ENCODE measurements around the gene STX18. TPM values are rescaled to one million over a fixed set of nuclear protein-coding genes. Genes with fewer than 3 reads are reported as not detected.

The STX18 gene
- total and polyA plus RNA-seq, 2 of the 13 experiments (the other 11 are each of a cell fraction or from before 2014, with no cell fraction given): 23.9 to 37.1 TPM

GRCh38 chr4:4397441-4397819 is 144.4 kb downstream of the STX18 start:
- FAIRE-seq: no peak
- no peak overlapping the region for H3K4me3 ChIP-seq (replicated peaks in 1 of 3; ENCODE audit: insufficient read depth in 1 of 3, low read depth in 2 of 3, low read length in 3 of 3)
- no peak overlapping the region for H3K9ac ChIP-seq (ENCODE audit: insufficient read depth, low read depth, low read length)
- no peak for DNase-seq (ENCODE audit: low spot score)
- no peak overlapping the region for H3K27ac ChIP-seq (ENCODE audit: extremely low read length, insufficient read depth, low read length)
- ATAC-seq: no peak; the same call in 2 of the 3 replicates
- TF ChIP-seq ZNF768 (CRISPR knock-in tag; IDR thresholded peaks at IDR 0.05) (peak; percentile 72; the same call in 1 of the 2 replicates), MLX (CRISPR knock-in tag; IDR thresholded peaks at IDR 0.05) (no peak)
- no TSS peak for BruUV-seq (replicated peaks)
- no peak overlapping the region for H2AFZ ChIP-seq (ENCODE audit: low read length)
- peaks cover 11% of the 10 kb centered on the region; the same call in 1 of the 2 replicates for H3K4me1 ChIP-seq (ENCODE audit: insufficient read depth, low read length)
- H3K4me2 ChIP-seq (ENCODE audit: low read depth, low read length): no peak overlapping the region
- no peaks in the 10 kb centered on the region for H3K9me3 ChIP-seq (ENCODE audit: low read length)
- peaks cover 1 to 62% of the 10 kb centered on the region in 2 experiments; a peak in 4 of 5 replicates for H3K27me3 ChIP-seq (ENCODE audit: control insufficient read depth in 1 of 2, insufficient read depth in 2 of 2, low read length in 2 of 2)
- H4K20me1 ChIP-seq (ENCODE audit: insufficient read depth, low read length): no peaks in the 10 kb centered on the region
- intact Hi-C loops (cut with micrococcal nuclease; ENCODE audit: unreplicated experiment): no loop called here
- ChIA-PET POLR2A (no interaction called here), CTCF (ENCODE audit: low intra/inter-chr PET ratio, low total read pairs) (no interaction called here)
- no peaks in the 10 kb centered on the region for H3K36me3 ChIP-seq (replicated peaks in 1 of 2; ENCODE audit: control insufficient read depth in 1 of 2, insufficient read depth in 2 of 2, low read length in 2 of 2)
- in situ Hi-C loops (cut with HindIII; ENCODE audit: extremely low pct_ligation_motif_present, low pct_unique_long_range_greater_than_20kb): no loop called here
- WGBS (ENCODE audit: low lambda C conversion rate): 41% methylated on average over 5 of the region's 13 CpGs
- H3K79me2 ChIP-seq (ENCODE audit: insufficient read depth, low read length): no peaks in the 10 kb centered on the region

- no TSS peak for BruUV-seq (replicated peaks)
- H3K27me3 ChIP-seq (ENCODE audit: control insufficient read depth in 1 of 2, insufficient read depth in 2 of 2, low read length in 2 of 2): peaks cover 1 to 68% of the 10 kb centered on the region in 2 experiments; a peak in 4 of 5 replicates
- no peak overlapping the region for H3K9ac ChIP-seq (ENCODE audit: insufficient read depth, low read depth, low read length)
- intact Hi-C loops (cut with micrococcal nuclease; ENCODE audit: unreplicated experiment) (no loop called here), in situ Hi-C loops (cut with HindIII; ENCODE audit: extremely low pct_ligation_motif_present, low pct_unique_long_range_greater_than_20kb) (no loop called here)
- H3K9me3 ChIP-seq (ENCODE audit: low read length): no peaks in the 10 kb centered on the region
- H4K20me1 ChIP-seq (ENCODE audit: insufficient read depth, low read length): no peaks in the 10 kb centered on the region
- 50% methylated on average over 13 of the region's 19 CpGs for WGBS (ENCODE audit: low lambda C conversion rate)
- H2AFZ ChIP-seq (ENCODE audit: low read length): no peak overlapping the region
- H3K4me3 ChIP-seq (replicated peaks in 1 of 3; ENCODE audit: insufficient read depth in 1 of 3, low read depth in 2 of 3, low read length in 3 of 3): peak overlapping the region in 1 of 3 experiments; percentile 55; a peak in 1 of 6 replicates
- TF ChIP-seq FOXP1 (IDR thresholded peaks at IDR 0.05) (no peak), FOXP1 (CRISPR knock-in tag; IDR thresholded peaks at IDR 0.05) (no peak), ZNF790 (CRISPR knock-in tag; IDR thresholded peaks at IDR 0.05; ENCODE audit: borderline replicate concordance) (no peak), ZNF143 (CRISPR knock-in tag; IDR thresholded peaks at IDR 0.05) (no peak), HNRNPH1 (optimal IDR thresholded peaks at IDR 0.05; ENCODE audit: low read depth, low read length) (no peak), SP2 (CRISPR knock-in tag; IDR thresholded peaks at IDR 0.05) (no peak), ZFP36L2 (CRISPR knock-in tag; IDR thresholded peaks at IDR 0.05) (no peak), ZNF430 (CRISPR knock-in tag; IDR thresholded peaks at IDR 0.05) (no peak), ZMAT3 (CRISPR knock-in tag; conservative IDR thresholded peaks at IDR 0.05) (no peak), HOXA7 (CRISPR knock-in tag; IDR thresholded peaks at IDR 0.05) (no peak), NFKB2 (CRISPR knock-in tag; IDR thresholded peaks at IDR 0.05; ENCODE audit: borderline replicate concordance) (no peak), ZFX (CRISPR knock-in tag; IDR thresholded peaks at IDR 0.05; ENCODE audit: low read depth) (no peak), SCMH1 (CRISPR knock-in tag; IDR thresholded peaks at IDR 0.05; ENCODE audit: borderline replicate concordance) (no peak), ZNF768 (CRISPR knock-in tag; IDR thresholded peaks at IDR 0.05) (no peak)
- ATAC-seq: no peak
- no peak for FAIRE-seq
- no peak overlapping the region for H3K27ac ChIP-seq (ENCODE audit: extremely low read length, insufficient read depth, low read length)
- POLR2A ChIA-PET: no interaction called here
- CTCF ChIA-PET (ENCODE audit: low intra/inter-chr PET ratio, low total read pairs): no interaction called here
- H3K79me2 ChIP-seq (ENCODE audit: insufficient read depth, low read length): no peaks in the 10 kb centered on the region
- H3K36me3 ChIP-seq (replicated peaks in 1 of 2; ENCODE audit: control insufficient read depth in 1 of 2, insufficient read depth in 2 of 2, low read length in 2 of 2): no peaks in the 10 kb centered on the region
- peaks cover 11% of the 10 kb centered on the region; the same call in 1 of the 2 replicates for H3K4me1 ChIP-seq (ENCODE audit: insufficient read depth, low read length)
- H3K4me2 ChIP-seq (ENCODE audit: low read depth, low read length): peak overlapping the region; percentile 52
- no peak for DNase-seq (ENCODE audit: low spot score)
Observed at GRCh38 chr4:4396628-4397440, 145.0 kb downstream of the STX18 start.

Data from HepG2 (cell line).